Occipital lobe (tissue), 2 donors: Measurements from ENCODE around the gene MYO1A. TPM values are rescaled to one million over a fixed set of nuclear protein-coding genes. Genes with fewer than 3 reads are reported as not detected.
A peak's percentile ranks its signal among the peaks of the same experiment; 100 is the strongest.
"Not testable (repeated sequence)": the region's sequence is repeated elsewhere in the genome, so short reads cannot be mapped to it uniquely, and the experiment has no call there.

Experiments used
- DNase-seq: peaks from one replicate; lab custom pipeline; 2025; lab: John Stamatoyannopoulos, UW
- total RNA-seq: library from RNA; depleted of rRNA; stranded (reverse); fragments of >200 nt; gene quantifications from one replicate; pipeline ENCODE4 v1.2.3, GENCODE V29; 2014

MYO1A gene
- total RNA-seq, 1 donor from 2014 or later: not detected

DNA sequence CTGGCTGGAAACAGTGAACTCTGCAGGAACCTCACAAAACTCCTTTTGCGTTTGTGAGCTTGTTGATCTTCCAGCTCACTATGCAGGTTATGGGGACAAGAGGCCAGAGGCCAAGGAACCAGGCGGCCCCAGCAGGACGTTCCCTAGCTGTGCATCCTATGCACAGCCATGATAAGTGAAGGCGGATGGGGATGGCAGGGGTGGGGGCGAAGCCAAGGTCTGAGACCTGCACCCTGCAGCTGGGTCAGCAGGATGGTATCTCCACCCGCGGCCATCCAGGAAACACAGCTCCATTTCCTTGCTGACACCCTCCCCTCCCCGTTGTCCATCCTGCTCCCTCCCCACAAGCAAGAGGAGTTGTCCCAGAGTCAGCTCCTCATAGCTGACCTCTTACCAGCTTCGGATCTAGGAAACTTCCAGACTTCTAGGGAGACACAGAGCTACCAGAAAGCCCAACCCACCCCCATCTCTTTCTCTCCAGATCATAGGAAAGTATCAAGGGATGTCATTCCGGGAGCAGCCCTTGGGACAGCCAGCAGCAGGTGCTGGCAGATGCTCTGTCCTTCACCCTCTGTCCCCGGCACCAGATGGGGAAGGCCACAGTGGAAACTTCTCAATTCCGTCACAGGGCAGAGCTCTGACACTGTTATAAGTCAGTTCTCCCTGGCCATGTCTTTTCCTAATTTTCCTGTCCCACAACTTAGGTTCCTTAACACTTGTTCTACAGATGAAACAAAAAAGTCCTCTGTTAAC lies 53.0 kb downstream of the MYO1A start:
- no peak for DNase-seq

DNA sequence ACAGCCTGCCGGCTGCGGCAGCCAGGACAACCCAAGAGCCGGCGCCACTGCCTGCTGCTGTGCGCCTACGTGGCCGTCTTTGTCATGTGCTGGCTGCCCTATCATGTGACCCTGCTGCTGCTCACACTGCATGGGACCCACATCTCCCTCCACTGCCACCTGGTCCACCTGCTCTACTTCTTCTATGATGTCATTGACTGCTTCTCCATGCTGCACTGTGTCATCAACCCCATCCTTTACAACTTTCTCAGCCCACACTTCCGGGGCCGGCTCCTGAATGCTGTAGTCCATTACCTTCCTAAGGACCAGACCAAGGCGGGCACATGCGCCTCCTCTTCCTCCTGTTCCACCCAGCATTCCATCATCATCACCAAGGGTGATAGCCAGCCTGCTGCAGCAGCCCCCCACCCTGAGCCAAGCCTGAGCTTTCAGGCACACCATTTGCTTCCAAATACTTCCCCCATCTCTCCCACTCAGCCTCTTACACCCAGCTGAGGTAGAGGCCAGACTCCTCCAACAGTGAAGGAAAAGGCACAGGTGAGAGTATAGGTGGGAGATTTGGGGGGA lies 53.9 kb downstream of the MYO1A start:
- no peak for DNase-seq

DNA sequence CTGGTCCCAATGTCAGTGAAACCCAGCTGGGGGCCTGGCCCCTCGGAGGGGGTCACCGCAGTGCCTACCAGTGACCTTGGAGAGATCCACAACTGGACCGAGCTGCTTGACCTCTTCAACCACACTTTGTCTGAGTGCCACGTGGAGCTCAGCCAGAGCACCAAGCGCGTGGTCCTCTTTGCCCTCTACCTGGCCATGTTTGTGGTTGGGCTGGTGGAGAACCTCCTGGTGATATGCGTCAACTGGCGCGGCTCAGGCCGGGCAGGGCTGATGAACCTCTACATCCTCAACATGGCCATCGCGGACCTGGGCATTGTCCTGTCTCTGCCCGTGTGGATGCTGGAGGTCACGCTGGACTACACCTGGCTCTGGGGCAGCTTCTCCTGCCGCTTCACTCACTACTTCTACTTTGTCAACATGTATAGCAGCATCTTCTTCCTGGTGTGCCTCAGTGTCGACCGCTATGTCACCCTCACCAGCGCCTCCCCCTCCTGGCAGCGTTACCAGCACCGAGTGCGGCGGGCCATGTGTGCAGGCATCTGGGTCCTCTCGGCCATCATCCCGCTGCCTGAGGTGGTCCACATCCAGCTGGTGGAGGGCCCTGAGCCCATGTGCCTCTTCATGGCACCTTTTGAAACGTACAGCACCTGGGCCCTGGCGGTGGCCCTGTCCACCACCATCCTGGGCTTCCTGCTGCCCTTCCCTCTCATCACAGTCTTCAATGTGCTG lies 54.6 kb downstream of the MYO1A start:
- DNase-seq: no peak

DNA sequence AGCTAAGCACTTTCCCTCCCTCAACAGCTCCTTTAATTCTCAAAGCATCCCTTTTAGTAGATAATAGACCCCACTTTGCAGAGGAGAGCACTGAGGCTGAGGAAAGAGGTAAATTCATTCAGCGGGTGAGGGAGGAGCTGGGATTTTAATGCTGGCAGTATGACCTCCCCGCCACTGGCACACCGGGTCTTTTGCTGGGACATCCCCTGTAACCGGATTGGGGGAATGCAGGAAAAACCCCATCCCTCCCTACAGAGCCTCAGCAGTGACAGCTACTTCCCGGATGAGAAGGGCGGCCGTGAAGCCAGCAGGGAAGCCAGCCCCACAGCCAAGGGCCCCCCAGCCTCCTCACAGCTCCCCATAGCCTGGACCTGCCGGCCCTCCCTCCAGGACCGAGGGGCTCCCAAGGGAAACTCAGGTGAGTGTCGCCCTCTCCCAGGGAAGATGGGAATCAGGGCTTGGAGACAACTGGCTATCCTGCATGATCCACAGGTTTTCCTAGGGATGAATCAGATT lies 55.6 kb downstream of the MYO1A start:
- no peak for DNase-seq

DNA sequence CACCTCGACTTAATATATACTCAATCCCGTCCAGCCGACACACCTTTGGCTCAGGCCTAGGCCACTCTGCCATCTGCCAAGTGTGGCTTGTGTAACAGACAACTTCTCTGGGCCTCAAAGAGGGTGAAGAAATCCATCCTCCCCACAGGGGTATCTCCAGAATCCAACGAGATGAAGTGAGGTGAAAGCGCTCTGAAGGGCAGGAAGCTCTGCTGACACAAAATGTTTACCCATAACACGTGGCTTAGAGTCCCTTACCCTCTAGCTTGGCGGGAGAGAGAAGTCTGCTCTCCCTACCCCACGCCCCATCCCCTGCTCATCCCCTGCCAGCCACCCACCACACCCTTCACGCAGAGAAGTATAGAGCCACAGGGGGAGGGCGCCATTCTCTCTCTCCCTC lies 56.6 kb downstream of the MYO1A start:
- no peak for DNase-seq

DNA sequence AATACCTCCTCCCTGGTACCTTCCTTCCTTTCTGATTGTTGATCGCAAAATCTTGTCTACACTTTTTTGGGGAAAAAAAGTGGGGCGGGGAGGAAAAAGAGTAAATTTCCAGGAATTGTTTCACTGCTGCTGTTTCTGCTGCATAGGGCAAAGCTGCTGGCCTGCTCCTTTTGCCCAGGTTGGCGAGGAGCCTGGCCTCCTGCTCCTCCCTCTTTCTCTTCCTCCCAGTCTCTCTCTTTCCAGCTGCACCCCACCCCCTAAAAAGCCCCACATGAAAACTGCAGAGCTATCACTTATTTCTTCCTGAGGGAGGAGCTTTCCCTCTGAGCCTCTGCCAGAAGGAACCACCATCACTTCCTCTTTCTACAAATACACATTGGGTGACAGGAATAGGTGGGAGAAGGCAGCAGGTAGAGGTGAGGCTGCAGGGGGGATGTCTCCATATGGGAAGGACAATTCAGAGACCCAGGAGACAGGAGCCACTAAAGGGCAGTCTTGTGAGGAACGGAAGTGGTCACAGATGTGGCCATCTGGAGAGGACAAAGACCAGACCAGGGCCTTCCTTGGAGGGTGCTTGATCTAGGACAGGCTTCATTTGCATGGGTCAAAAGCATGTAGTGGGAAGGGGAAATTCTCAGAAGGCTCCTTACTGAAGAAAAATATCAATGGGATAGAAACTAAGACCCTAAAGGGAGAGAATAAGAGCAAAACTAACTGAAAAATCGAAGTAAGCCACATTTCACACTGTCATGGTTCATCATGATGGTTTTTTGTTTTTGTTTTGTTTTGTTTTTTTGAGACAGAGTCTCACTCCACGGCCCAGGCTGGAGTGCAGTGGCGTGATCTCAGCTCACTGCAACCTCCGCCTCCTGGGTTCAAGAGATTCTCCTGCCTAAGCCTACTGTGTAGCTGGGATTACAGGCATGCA lies 58.3 kb downstream of the MYO1A start:
- DNase-seq: no peak

DNA sequence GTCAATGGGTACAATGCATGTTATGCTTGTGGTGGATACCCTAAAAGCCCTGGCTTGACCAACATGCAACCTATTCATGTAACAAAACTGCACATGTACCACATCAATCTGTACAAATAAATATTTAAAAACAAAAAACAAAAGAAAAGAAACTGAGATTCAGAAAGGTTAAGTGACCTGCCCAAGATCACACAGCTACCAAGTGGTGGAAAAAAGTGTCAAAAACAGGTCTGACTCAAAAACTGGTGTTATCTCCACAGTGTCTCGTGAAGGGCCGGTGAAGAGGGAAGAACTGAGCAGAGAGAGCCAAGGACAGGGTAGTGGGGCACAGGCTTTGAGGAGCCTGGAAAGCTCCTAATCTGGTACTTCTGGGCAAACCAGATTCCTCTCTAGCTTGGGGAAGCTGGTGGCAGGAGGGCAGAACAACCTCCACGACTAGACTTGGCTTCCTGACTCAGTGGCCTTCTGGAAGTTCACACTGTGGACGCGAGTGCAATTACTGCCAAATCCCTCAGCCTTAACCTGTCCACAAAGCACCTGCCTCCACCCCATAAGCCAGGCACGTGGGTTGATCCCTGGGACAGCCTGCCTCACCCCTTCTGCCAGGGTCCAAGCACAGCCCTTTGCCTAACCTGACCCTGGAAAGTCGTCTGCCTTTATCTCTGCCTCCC lies 59.1 kb downstream of the MYO1A start:
- no peak for DNase-seq

DNA sequence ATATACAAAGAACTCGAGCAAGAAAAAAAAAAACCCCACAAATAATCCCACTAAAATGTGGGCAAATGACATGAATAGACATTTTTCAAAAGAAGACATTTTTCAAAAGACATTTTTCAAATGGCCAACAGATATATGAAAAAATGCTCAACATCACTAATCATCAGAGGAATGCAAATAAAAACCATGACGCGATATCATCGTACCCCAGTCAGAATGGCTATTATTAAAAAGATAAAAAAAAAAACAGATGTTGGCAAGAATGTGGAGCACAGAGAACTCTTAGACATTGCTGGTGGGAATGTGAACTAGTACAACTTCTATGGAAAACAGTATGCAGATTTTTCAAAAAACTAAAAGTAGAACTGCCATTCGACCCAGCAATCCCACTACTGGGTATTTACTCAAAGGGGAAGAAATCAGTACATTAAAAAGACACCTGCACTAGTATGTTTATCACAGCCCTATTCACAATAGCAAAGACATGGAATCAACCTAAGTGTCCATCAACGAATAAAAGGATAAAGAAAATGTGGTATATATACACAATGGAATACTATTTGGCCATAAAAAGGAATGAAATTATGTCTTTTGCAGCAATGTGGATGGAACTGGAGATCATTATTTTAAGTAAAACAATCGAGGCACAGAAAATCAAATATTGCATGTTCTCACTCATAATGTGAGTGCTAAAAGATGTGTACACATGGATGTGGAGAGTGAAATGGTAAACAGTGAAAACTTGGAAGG lies 59.9 kb downstream of the MYO1A start:
- no peak for DNase-seq

DNA sequence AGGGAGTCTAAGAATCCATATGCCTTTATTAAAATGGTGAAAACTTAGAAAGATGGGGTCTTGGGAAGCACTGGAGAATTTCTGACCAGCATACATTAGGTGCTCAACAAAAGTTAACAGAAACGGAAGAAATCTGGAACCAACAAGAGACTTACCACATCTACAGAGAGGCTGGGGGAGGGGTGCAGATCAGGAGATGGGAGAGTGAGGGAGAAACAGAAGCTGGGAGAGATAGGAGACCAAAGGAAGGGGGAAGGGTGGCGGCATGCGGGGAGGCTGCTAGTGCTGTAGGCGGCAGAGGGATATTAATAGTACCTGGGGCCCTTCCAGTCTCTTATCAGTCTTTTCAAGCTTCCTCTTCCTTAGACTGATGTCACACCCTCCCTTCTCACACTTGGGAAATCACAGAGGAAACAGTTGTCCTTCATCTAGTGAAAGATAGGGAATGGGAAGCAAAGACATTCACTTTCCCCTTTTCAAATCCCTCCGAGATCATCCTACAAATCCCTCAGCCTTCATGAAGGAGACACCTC lies 61.7 kb downstream of the MYO1A start:
- DNase-seq: no peak

DNA sequence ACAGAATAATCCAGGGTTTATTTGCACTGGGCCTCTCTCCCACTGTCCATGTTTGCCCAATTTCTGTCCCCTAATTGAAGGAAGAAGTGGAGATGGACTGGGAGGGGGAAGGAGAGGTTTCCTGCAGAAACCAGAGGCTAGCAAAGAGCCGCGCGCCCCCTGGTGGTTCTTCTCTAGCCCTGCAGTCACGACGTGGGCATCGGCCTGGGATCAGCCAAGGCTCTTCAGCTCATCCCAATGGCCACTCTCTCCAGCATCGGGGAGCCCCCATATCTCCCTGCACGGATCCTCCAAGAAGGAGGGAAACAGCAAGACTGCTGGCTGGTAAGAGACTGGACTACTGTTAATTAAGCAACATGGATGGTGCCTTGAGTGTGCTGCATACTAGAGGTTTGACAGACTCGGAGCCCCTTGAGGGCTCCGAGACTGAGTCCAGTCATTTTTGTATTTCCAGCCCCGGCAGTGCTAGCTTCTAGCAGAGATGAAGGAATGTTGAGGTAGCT lies 62.3 kb downstream of the MYO1A start:
- DNase-seq: peak; percentile 56

DNA sequence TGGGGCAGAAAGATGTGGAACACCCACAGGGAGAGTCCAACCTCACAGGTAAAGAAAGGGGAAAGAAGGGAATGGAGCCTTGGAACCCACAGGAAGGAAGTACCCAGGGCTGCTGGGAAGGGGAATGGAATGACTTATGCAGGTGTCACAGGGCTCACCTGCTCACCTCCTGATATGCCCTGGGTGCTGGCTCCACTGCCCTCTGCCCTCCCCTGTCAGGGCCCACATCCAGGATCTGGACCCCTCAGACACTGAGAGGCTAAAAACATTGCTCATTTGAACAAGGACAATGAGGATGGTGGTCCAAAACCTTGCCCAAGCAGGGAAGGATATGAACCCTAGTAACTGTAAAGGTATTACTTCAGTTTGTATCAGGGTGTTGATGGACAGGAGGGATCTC lies 62.9 kb downstream of the MYO1A start:
- no peak for DNase-seq

DNA sequence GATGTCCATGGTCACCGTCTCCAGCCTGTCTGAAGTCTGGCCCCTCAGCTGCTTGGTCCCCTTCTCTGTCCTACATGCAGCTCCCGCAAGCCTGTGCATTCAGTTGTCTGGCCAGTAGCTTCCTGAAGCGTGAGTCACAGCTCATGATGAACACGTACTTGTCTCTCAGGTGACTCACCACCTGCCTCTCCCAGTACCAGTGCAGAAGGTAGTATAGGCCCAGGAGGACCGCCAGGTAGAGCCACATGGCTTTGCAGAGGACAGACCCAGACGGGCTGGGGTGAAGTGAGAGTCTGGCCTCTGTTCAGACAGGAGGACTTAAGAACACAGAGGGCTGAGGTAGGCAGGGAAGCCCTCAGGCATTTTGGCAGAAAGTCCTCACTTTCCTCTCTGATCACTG lies 64.2 kb downstream of the MYO1A start:
- DNase-seq: not testable (repeated sequence)

DNA sequence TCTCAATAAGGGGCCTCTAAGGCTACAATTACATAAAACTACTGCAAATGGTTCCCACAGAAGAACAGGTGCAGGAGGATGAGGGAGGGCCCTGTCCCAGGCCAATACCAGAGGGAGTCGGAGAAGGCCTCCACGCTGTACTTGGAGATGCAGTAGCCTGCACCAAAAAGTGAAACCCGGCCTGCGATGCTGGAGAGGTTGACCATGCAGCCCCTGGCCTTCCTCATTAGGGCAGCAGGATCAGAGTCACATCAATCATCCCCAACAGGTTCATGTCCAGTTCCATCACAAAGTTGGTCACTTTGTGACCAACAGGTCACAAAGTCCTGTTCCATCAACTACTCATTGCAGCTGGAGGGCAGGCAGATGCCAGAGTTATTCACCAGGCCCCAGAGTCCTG lies 66.5 kb downstream of the MYO1A start:
- DNase-seq: no peak

DNA sequence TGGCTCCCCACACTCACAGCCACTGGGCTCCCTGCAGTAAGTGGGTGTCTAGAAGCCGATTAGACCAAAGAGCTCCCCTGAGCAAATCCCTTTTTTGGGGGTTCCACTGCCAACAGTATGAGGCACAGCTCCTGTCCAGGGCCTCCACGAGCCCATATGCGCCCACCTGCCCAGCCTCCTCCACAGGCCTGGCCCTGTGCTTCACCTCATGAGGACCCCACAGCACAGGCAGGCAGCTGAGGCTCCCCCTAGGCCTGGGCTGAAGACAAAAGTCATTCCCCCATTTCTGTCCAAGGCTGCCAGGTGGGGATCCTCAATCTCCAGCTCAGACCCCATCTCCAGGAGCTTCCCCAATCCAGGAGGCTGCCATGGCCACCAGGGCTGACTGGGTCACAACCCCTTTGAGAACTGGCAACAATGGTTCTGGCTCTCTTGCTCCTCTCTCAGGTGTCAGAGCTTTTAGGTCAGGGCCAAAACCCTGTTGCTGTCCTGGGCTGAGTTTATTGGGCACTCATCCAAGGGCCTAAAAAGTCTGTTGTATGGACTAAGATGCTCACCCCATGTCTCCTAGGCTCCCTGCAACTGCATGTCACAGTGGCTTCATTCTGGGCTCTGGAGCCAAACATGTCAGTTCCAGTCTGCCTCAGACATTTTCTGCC lies 67.2 kb downstream of the MYO1A start:
- not testable (repeated sequence) for DNase-seq

DNA sequence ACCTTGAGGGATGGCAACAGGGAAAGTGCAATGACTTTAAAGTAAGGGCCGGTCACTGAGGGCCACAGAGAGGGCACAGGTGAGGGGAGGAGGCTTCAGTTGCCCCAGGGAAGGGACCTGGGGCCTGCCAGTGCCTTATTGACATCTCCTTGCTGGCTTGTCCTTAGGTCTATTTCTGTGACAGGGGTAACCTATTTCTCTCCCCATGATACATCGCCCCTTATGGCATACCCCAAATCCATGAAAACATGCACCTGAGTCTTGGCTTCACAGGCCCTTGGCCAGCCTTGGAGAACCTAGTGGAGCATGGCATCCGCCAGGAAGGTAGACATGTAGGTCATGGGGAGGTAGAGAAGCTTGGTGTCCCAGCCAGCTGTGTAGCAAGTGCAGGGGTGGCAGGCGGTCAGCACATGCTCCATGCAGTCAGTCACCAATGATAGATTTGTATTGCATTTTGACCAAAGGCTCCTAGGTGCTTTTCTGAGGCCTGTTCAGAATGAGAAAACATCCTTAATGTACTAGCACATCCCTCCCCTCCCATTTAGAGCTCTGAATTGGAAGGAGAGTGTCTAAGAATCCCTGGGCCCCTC lies 68.9 kb downstream of the MYO1A start:
- no peak for DNase-seq

DNA sequence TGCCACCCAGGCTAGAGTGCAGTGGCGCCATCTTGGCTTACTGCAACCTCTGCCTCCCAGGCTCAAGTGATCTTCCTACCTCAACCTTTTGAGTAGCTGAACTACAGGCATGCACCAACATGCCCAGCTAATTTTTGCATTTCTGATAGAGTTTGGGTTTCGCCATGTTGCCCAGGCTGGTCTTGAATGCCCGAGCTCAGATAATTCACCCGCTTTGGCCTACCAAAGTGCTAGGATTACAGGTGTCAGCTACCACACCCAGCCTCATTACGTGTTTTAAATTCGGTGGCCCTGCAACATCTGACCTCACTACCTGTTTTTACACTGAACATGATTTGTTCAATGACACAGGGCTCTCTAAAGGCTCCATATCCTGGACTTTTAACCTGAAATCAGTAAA lies 69.7 kb downstream of the MYO1A start:
- DNase-seq: no peak

DNA sequence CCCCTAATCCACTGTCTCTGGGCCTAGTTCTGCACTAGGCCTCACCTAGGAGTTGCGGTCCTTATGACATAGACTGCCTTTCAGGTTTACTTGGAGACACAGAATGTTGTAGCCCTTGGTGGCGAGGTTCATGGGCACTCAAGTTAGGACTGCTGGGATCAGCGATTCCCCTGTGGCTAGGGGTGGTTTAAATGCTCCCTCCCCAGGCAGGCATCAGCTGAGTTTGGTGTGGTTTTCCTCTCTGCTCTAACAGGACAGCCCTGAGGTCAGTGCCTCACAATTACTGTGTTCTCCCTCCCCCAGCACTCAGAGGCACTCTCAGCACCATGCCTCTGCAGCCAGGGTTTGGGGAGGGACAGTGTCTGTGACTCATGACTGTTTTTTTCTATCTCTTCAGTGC lies 70.3 kb downstream of the MYO1A start:
- DNase-seq: no peak
